ENCODE data around the gene CCL21. TPM values are rescaled to one million over a fixed set of nuclear protein-coding genes. Genes with fewer than 3 reads are reported as not detected.

The CCL21 gene
- total and polyA plus RNA-seq, 2 of the 13 experiments (the other 11 are each of a cell fraction or from before 2014, with no cell fraction given), result not detected

GRCh38 chr9:34701769-34702736 is 7.9 kb downstream of the CCL21 start (continued):
- 0 out of 2 replicates have a peak, but pooled peaks have one; percentile 38 for TF ChIP-seq ZNF740 (CRISPR knock-in tag; IDR thresholded peaks at IDR 0.05)
- TF ChIP-seq ZNF350 (CRISPR knock-in tag; IDR thresholded peaks at IDR 0.05; ENCODE audit: borderline replicate concordance, low read depth), result 0 out of 2 replicates have a peak, but pooled peaks have one; percentile 8
- 0 out of 2 replicates have a peak, but pooled peaks have one; percentile 40 for TF ChIP-seq ZNF160 (CRISPR knock-in tag; IDR thresholded peaks at IDR 0.05)
- TF ChIP-seq SOX6 (IDR thresholded peaks at IDR 0.05), result no peak
- TF ChIP-seq SOX6 (CRISPR knock-in tag; IDR thresholded peaks at IDR 0.05), result 0 out of 2 replicates have a peak, but pooled peaks have one; percentile 26
- TF ChIP-seq ZNF761 (CRISPR knock-in tag; conservative IDR thresholded peaks at IDR 0.05), result no peak
- TF ChIP-seq ZKSCAN8 (CRISPR knock-in tag; IDR thresholded peaks at IDR 0.05; ENCODE audit: borderline replicate concordance), result no peak
- peak; percentile 33; the same call in 1 of the 2 replicates for TF ChIP-seq HOMEZ (CRISPR knock-in tag; IDR thresholded peaks at IDR 0.05; ENCODE audit: low read depth)
- TF ChIP-seq ZNF225 (CRISPR knock-in tag; IDR thresholded peaks at IDR 0.05), result no peak
- TF ChIP-seq MAFG (CRISPR knock-in tag; IDR thresholded peaks at IDR 0.05), result no peak
- TF ChIP-seq ZBTB33 (CRISPR knock-in tag; IDR thresholded peaks at IDR 0.05), result 0 out of 2 replicates have a peak, but pooled peaks have one; percentile 30
- TF ChIP-seq FOXK1 (CRISPR knock-in tag; IDR thresholded peaks at IDR 0.05; ENCODE audit: borderline replicate concordance, low read depth), result peak; percentile 19; the same call in 1 of the 2 replicates
- TF ChIP-seq HNF1A (IDR thresholded peaks at IDR 0.05; ENCODE audit: low read depth), result no peak
- no peak for TF ChIP-seq HNF1A (CRISPR knock-in tag; IDR thresholded peaks at IDR 0.05; ENCODE audit: borderline replicate concordance)
- TF ChIP-seq ZNF569 (CRISPR knock-in tag; IDR thresholded peaks at IDR 0.05; ENCODE audit: borderline replicate concordance), result no peak
- no peak for TF ChIP-seq BHLHE40 (IDR thresholded peaks at IDR 0.05; ENCODE audit: low read length)
- no peak for TF ChIP-seq NR2F2 (IDR thresholded peaks at IDR 0.05; ENCODE audit: borderline replicate concordance, low read depth)
- TF ChIP-seq CREM (IDR thresholded peaks at IDR 0.05), result no peak
- no peak for TF ChIP-seq CREM (CRISPR knock-in tag; IDR thresholded peaks at IDR 0.05)
- no peak for TF ChIP-seq KLF11 (CRISPR knock-in tag; IDR thresholded peaks at IDR 0.05)
- no peak for TF ChIP-seq HMG20B (CRISPR knock-in tag; conservative IDR thresholded peaks at IDR 0.05)
- 0 out of 2 replicates have a peak, but pooled peaks have one; percentile 8 for TF ChIP-seq FOXC1 (CRISPR knock-in tag; IDR thresholded peaks at IDR 0.05; ENCODE audit: borderline replicate concordance)
